ENCODE results near the gene ING4.

DNA sequence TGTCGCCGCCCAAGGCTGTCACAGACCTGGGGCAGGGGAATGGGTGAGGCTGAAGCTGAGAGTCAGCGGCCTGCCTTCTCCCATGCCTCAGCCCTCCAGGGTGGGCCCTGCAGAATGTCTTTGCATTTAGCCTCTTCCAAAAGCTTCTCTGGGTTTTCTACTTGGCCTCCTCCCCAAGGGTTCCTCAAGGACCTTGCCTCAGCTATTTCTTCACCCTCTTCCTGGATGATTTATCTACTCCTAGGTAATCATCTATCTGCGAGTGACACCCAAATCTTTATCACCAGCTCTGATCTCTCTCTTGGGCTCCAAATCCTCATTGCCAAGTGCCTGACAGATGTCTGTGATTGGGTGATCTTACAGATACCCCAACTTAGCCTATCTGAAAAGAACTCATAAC is 22.4 kb downstream of the ING4 start:
- TF ChIP-seq POLR2A (IDR thresholded peaks at IDR 0.05) = no peak
- TF ChIP-seq, protein P1, sequence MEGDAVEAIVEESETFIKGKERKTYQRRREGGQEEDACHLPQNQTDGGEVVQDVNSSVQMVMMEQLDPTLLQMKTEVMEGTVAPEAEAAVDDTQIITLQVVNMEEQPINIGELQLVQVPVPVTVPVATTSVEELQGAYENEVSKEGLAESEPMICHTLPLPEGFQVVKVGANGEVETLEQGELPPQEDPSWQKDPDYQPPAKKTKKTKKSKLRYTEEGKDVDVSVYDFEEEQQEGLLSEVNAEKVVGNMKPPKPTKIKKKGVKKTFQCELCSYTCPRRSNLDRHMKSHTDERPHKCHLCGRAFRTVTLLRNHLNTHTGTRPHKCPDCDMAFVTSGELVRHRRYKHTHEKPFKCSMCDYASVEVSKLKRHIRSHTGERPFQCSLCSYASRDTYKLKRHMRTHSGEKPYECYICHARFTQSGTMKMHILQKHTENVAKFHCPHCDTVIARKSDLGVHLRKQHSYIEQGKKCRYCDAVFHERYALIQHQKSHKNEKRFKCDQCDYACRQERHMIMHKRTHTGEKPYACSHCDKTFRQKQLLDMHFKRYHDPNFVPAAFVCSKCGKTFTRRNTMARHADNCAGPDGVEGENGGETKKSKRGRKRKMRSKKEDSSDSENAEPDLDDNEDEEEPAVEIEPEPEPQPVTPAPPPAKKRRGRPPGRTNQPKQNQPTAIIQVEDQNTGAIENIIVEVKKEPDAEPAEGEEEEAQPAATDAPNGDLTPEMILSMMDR (IDR thresholded peaks at IDR 0.05) = no peak
